Mesendoderm (in vitro differentiated cells): ENCODE data around the gene METTL1.

Experiments
- DNase-seq: peaks from one replicate; pipeline ENCODE4 v3.0.0; 2013
- H2AK5ac ChIP-seq: 2 replicates; pipeline ENCODE4 v1.6.1; 2013; ENCODE audit warnings: low read length, inconsistent platforms
- H2BK120ac ChIP-seq: 2 replicates; pipeline ENCODE4 v1.6.1; 2013; ENCODE audit warnings: low read depth, mild to moderate bottlenecking, low read length, moderate library complexity, mixed read lengths
- H2BK15ac ChIP-seq: replicated peaks from 2 replicates; pipeline ENCODE4 v1.6.1; 2013; ENCODE audit warnings: low read depth, mild to moderate bottlenecking, moderate library complexity
- H2BK5ac ChIP-seq: 2 replicates; pipeline ENCODE4 v1.6.1; 2013; ENCODE audit warnings: low read length, inconsistent platforms
- H3K18ac ChIP-seq: 2 replicates; pipeline ENCODE4 v1.6.1; 2013; ENCODE audit warnings: mild to moderate bottlenecking, low read length, mixed read lengths
- H3K23ac ChIP-seq: one replicate; pipeline ENCODE4 v1.6.1; 2013; ENCODE audit warnings: low read length
- H3K27ac ChIP-seq: 2 replicates; pipeline ENCODE4 v1.5.1; 2013; ENCODE audit warnings: low read depth, mild to moderate bottlenecking, inconsistent platforms, low read length, moderate library complexity
- H3K27me3 ChIP-seq: 2 replicates; pipeline ENCODE4 v1.6.1; 2013; ENCODE audit warnings: low read length, control low read depth, mild to moderate bottlenecking, inconsistent platforms; ENCODE audit not compliant: insufficient read depth, poor library complexity
- H3K36me3 ChIP-seq: 2 replicates; pipeline ENCODE4 v1.6.1; 2013; ENCODE audit warnings: low read length, inconsistent platforms; ENCODE audit not compliant: control insufficient read depth, insufficient read depth
- H3K4ac ChIP-seq: one replicate; pipeline ENCODE4 v1.6.1; 2013; ENCODE audit warnings: low read depth, mild to moderate bottlenecking, low read length, moderate library complexity
- H3K4me1 ChIP-seq: 2 replicates; pipeline ENCODE4 v1.6.1; 2013; ENCODE audit warnings: low read depth, low read length, inconsistent platforms; ENCODE audit not compliant: control insufficient read depth
- H3K4me2 ChIP-seq: 2 replicates; pipeline ENCODE4 v1.6.1; 2013; ENCODE audit warnings: low read length
- H3K4me3 ChIP-seq: 2 replicates; pipeline ENCODE4 v1.5.1; 2013; ENCODE audit warnings: mild to moderate bottlenecking, low read length
- H3K56ac ChIP-seq: one replicate; pipeline ENCODE4 v1.6.1; 2013; ENCODE audit warnings: low read length
- H3K79me1 ChIP-seq: 2 replicates; pipeline ENCODE4 v1.6.1; 2013; ENCODE audit warnings: low read length, inconsistent platforms
- H3K79me2 ChIP-seq: 2 replicates; pipeline ENCODE4 v1.6.1; 2013; ENCODE audit warnings: mild to moderate bottlenecking, low read length; ENCODE audit not compliant: control insufficient read depth, insufficient read depth
- H3K9ac ChIP-seq: 2 replicates; pipeline ENCODE4 v1.6.1; 2013; ENCODE audit warnings: low read length, inconsistent platforms
- H4K5ac ChIP-seq: one replicate; pipeline ENCODE4 v1.6.1; 2013; ENCODE audit warnings: low read length
- H4K8ac ChIP-seq: one replicate; pipeline ENCODE4 v1.6.1; 2013; ENCODE audit warnings: low read depth, mild to moderate bottlenecking, control low read depth, low read length, moderate library complexity
- WGBS: extraction: QIAGEN DNeasy Blood & Tissue Kit; methylation state at CpG from one replicate; pipeline ENCODE4 v1.1.7; 2013; ENCODE audit warnings: low lambda C conversion rate, missing lambda C conversion rate; ENCODE audit not compliant: insufficient coverage; ENCODE audit errors: extremely low coverage; 5-methylcytosine and 5-hydroxymethylcytosine counted together

Gene METTL1

GRCh38 chr12:57729321-57729844 lies 42.5 kb downstream of the METTL1 start:
- Histone ChIP-seq H3K4me1 (no peaks in the 10 kb centered on the region), H3K4ac (no peak overlapping the region), H2BK120ac (no peak overlapping the region), H3K27me3 (peaks cover 41% of the 10 kb centered on the region), H4K8ac (no peak overlapping the region), H4K5ac (no peak overlapping the region), H2BK5ac (no peak overlapping the region), H3K36me3 (no peaks in the 10 kb centered on the region), H3K27ac (no peak overlapping the region), H3K23ac (no peak overlapping the region), H3K9ac (no peak overlapping the region), H3K4me2 (no peak overlapping the region), H2BK15ac (no peak overlapping the region), H3K79me2 (no peaks in the 10 kb centered on the region), H3K79me1 (no peaks in the 10 kb centered on the region), H3K56ac (no peak overlapping the region), H2AK5ac (no peak overlapping the region), H3K4me3 (no peak overlapping the region), H3K18ac (no peak overlapping the region)
- no CpG with 5 or more reads among the region's 5 CpGs for whole genome bisulfite sequencing
- no peak for DNase-seq

- no peaks in the 10 kb centered on the region for H3K79me2 ChIP-seq
- no peak overlapping the region for H3K23ac ChIP-seq
- H3K4me2 ChIP-seq, result no peak overlapping the region
- no peak overlapping the region for H3K18ac ChIP-seq
- no peaks in the 10 kb centered on the region for H3K36me3 ChIP-seq
- H3K4ac ChIP-seq, result no peak overlapping the region
- H3K9ac ChIP-seq, result no peak overlapping the region
- no peak overlapping the region for H2BK5ac ChIP-seq
- H3K27me3 ChIP-seq, result peaks cover 31% of the 10 kb centered on the region
- H3K56ac ChIP-seq, result no peak overlapping the region
- no peaks in the 10 kb centered on the region for H3K79me1 ChIP-seq
- WGBS, result no CpG with 5 or more reads among the region's 21 CpGs
- DNase-seq, result peak; percentile 77
- H3K4me1 ChIP-seq, result no peaks in the 10 kb centered on the region
- no peak overlapping the region for H3K27ac ChIP-seq
- H4K5ac ChIP-seq, result no peak overlapping the region
- H2BK120ac ChIP-seq, result no peak overlapping the region
- H4K8ac ChIP-seq, result no peak overlapping the region
- H2BK15ac ChIP-seq, result no peak overlapping the region
- H2AK5ac ChIP-seq, result no peak overlapping the region
- no peak overlapping the region for H3K4me3 ChIP-seq
These were observed 44.0 kb downstream of the METTL1 start for GRCh38 chr12:57727758-57728395.

- Histone ChIP-seq H3K4me2 (peak overlapping the region; percentile 91), H2AK5ac (no peak overlapping the region), H3K79me2 (no peaks in the 10 kb centered on the region), H3K4ac (no peak overlapping the region), H3K9ac (no peak overlapping the region), H4K8ac (no peak overlapping the region), H3K79me1 (no peaks in the 10 kb centered on the region), H3K4me3 (no peak overlapping the region), H3K18ac (no peak overlapping the region), H2BK5ac (no peak overlapping the region), H2BK120ac (no peak overlapping the region), H3K36me3 (no peaks in the 10 kb centered on the region), H2BK15ac (no peak overlapping the region), H3K27ac (no peak overlapping the region), H3K56ac (no peak overlapping the region), H3K23ac (no peak overlapping the region), H3K4me1 (no peaks in the 10 kb centered on the region), H3K27me3 (peaks cover 28% of the 10 kb centered on the region), H4K5ac (no peak overlapping the region)
- no CpG with 5 or more reads among the region's 76 CpGs for WGBS
- no peak for DNase-seq
These were observed 44.8 kb downstream of the METTL1 start for GRCh38 chr12:57726884-57727757.

- Histone ChIP-seq H4K8ac (no peak overlapping the region), H3K27me3 (peaks cover 28% of the 10 kb centered on the region), H3K27ac (no peak overlapping the region), H3K56ac (peak overlapping the region; percentile 86), H3K79me1 (no peaks in the 10 kb centered on the region), H4K5ac (no peak overlapping the region), H3K4me2 (peak overlapping the region; percentile 91), H3K4me1 (no peaks in the 10 kb centered on the region), H3K4ac (no peak overlapping the region), H3K79me2 (no peaks in the 10 kb centered on the region), H2BK120ac (no peak overlapping the region), H2AK5ac (no peak overlapping the region), H3K36me3 (no peaks in the 10 kb centered on the region), H2BK15ac (no peak overlapping the region), H3K18ac (no peak overlapping the region), H3K23ac (no peak overlapping the region), H3K9ac (peak overlapping the region; percentile 55), H2BK5ac (no peak overlapping the region), H3K4me3 (peak overlapping the region; percentile 63)
- WGBS, result no CpG with 5 or more reads among the region's 79 CpGs
- peak; percentile 86 for DNase-seq
These were observed 45.6 kb downstream of the METTL1 start for GRCh38 chr12:57726151-57726883.

GRCh38 chr12:57725851-57726150 lies 46.1 kb downstream of the METTL1 start:
- Histone ChIP-seq H4K5ac (no peak overlapping the region), H3K79me1 (no peaks in the 10 kb centered on the region), H3K9ac (no peak overlapping the region), H3K56ac (peak overlapping the region; percentile 34), H2BK15ac (no peak overlapping the region), H2BK120ac (no peak overlapping the region), H3K23ac (no peak overlapping the region), H2AK5ac (no peak overlapping the region), H3K4me1 (no peaks in the 10 kb centered on the region), H3K4me2 (no peak overlapping the region), H4K8ac (no peak overlapping the region), H3K4ac (no peak overlapping the region), H2BK5ac (no peak overlapping the region), H3K36me3 (no peaks in the 10 kb centered on the region), H3K4me3 (no peak overlapping the region), H3K27ac (no peak overlapping the region), H3K27me3 (peaks cover 26% of the 10 kb centered on the region), H3K79me2 (no peaks in the 10 kb centered on the region), H3K18ac (no peak overlapping the region)
- WGBS, result no CpG with 5 or more reads among the region's 10 CpGs
- DNase-seq, result no peak
